Thyroid gland (tissue), 4 donors: ENCODE measurements around the gene C20orf144. TPM values are rescaled to one million over a fixed set of nuclear protein-coding genes. Genes with fewer than 3 reads are reported as not detected.

Source experiments
- DNase-seq, 2 donors: peaks; one replicate each; pipeline ENCODE4 v3.0.0-alpha.2; 2019
- H3K27ac ChIP-seq, 3 donors: fragments of 200-600 bp; sonication (generic); 1 replicate in 2 of 3; 2 replicates in 1 of 3; pipeline ENCODE4 v1.5.1; 2016 to 2019; ENCODE audit warnings: mild to moderate bottlenecking in 1 of 3, moderate library complexity in 1 of 3
- H3K27me3 ChIP-seq: fragments of 200-600 bp; sonication (generic); one replicate; pipeline ENCODE4 v1.5.1; 2019
- H3K36me3 ChIP-seq, 2 donors: fragments of 200-600 bp; sonication (generic); one replicate each; pipeline ENCODE4 v1.5.1; 2016 to 2019
- H3K4me1 ChIP-seq, 2 donors: fragments of 200-600 bp; sonication (generic); one replicate each; pipeline ENCODE4 v1.5.1; 2017 to 2019
- H3K4me3 ChIP-seq, 3 donors: fragments of 200-600 bp; sonication (generic); replicated peaks in 1 of 3; 1 replicate in 2 of 3; 2 replicates in 1 of 3; pipeline ENCODE4 v1.5.1; 2016; ENCODE audit warnings: mild to moderate bottlenecking in 1 of 3
- H3K9me3 ChIP-seq: fragments of 200-600 bp; sonication (generic); one replicate; pipeline ENCODE4 v1.5.1; 2017
- CTCF ChIP-seq, 6 experiments: fragments of 200-600 bp in 3 of 6; fragments of 450-650 bp in 3 of 6; sonication (generic) in 3 of 6; IDR thresholded peaks; one replicate each; pipeline ENCODE4 v1.5.1; 2016 to 2019; ENCODE audit warnings: antibody characterized with exemption in 6 of 6, mild to moderate bottlenecking in 2 of 6, inconsistent platforms in 1 of 6, moderate library complexity in 1 of 6
- POLR2A ChIP-seq, 2 donors: fragments of 450-650 bp; IDR thresholded peaks; one replicate each; pipeline ENCODE4 v1.6.1; 2017; ENCODE audit warnings: antibody characterized with exemption in 2 of 2, mild to moderate bottlenecking in 2 of 2, moderate library complexity in 1 of 2
- WGBS, 2 donors: methylation state at CpG; one replicate each; pipeline ENCODE4 v1.1.5; 2017; 5-methylcytosine and 5-hydroxymethylcytosine counted together
- intact Hi-C: fragments of 100-400 bp; cut with DNase I; formaldehyde crosslinking; loops from one replicate; pipeline ENCODE4 v1.15.1; 2023
- total RNA-seq, 4 donors: library from RNA; depleted of rRNA; stranded (reverse); fragments of >200 nt; gene quantifications; one replicate each; pipeline ENCODE4 v1.2.3, GENCODE V29; 2016

The C20orf144 gene
- total RNA-seq, 4 donors from 2014 or later, result 0.13 TPM; not detected in 3

- DNase-seq, result no peak
- H3K9me3 ChIP-seq, result no peaks in the 10 kb centered on the region
- 91 to 99% methylated on average over 3 of the region's 3 CpGs for WGBS, 2 donors
- H3K36me3 ChIP-seq, result peaks cover 14 to 23% of the 10 kb centered on the region in 2 donors
- TF ChIP-seq CTCF (IDR thresholded peaks at IDR 0.05) (no peak), POLR2A (IDR thresholded peaks at IDR 0.05) (no peak)
- intact Hi-C loops, result no loop called here
- no peaks in the 10 kb centered on the region for H3K27me3 ChIP-seq
- no peak overlapping the region for H3K4me3 ChIP-seq
- H3K27ac ChIP-seq, result no peak overlapping the region
- H3K4me1 ChIP-seq, result no peaks in the 10 kb centered on the region
These were observed 26.8 kb upstream of the C20orf144 start for GRCh38 chr20:33635341-33635740.

- Histone ChIP-seq H3K4me3 (no peak overlapping the region), H3K27me3 (no peaks in the 10 kb centered on the region), H3K9me3 (no peaks in the 10 kb centered on the region), H3K27ac (no peak overlapping the region), H3K4me1 (no peaks in the 10 kb centered on the region), H3K36me3 (peaks cover 16 to 33% of the 10 kb centered on the region in 2 donors)
- 89% methylated on average over 1 of the region's 1 CpG for WGBS, 2 donors
- TF ChIP-seq CTCF (IDR thresholded peaks at IDR 0.05) (no peak), POLR2A (IDR thresholded peaks at IDR 0.05) (no peak)
- DNase-seq, result no peak
- intact Hi-C loops, result no loop called here
These were observed 25.4 kb upstream of the C20orf144 start for GRCh38 chr20:33636776-33637175.

- Histone ChIP-seq H3K27me3 (no peaks in the 10 kb centered on the region), H3K4me3 (no peak overlapping the region), H3K4me1 (no peaks in the 10 kb centered on the region), H3K27ac (no peak overlapping the region), H3K9me3 (no peaks in the 10 kb centered on the region), H3K36me3 (peaks cover 32 to 46% of the 10 kb centered on the region in 2 donors)
- TF ChIP-seq POLR2A (IDR thresholded peaks at IDR 0.05), result no peak
- TF ChIP-seq CTCF (IDR thresholded peaks at IDR 0.05), result no peak
- intact Hi-C loops, result no loop called here
- DNase-seq, result no peak
- 87 to 92% methylated on average over 13 of the region's 13 CpGs for WGBS, 2 donors
These were observed 21.8 kb upstream of the C20orf144 start for GRCh38 chr20:33640287-33640686.

GRCh38 chr20:33644313-33645071, 17.6 kb upstream of the C20orf144 start:
- Histone ChIP-seq H3K27me3 (no peaks in the 10 kb centered on the region), H3K9me3 (no peaks in the 10 kb centered on the region), H3K4me3 (no peak overlapping the region), H3K36me3 (peaks cover 27 to 35% of the 10 kb centered on the region in 2 donors), H3K4me1 (peaks cover 11 to 23% of the 10 kb centered on the region in 2 donors), H3K27ac (no peak overlapping the region)
- TF ChIP-seq CTCF (IDR thresholded peaks at IDR 0.05), result no peak
- TF ChIP-seq POLR2A (IDR thresholded peaks at IDR 0.05), result no peak
- DNase-seq, result no peak
- 92 to 94% methylated on average over 8 to 28 of the region's 28 CpGs for WGBS, 2 donors
- intact Hi-C loops, result no loop called here

GRCh38 chr20:33645072-33645358, 17.1 kb upstream of the C20orf144 start:
- no peak for DNase-seq
- peaks cover 27 to 30% of the 10 kb centered on the region in 2 donors for H3K36me3 ChIP-seq
- no peaks in the 10 kb centered on the region for H3K27me3 ChIP-seq
- intact Hi-C loops, result no loop called here
- WGBS, 2 donors, result 77 to 78% methylated on average over 4 of the region's 4 CpGs
- H3K9me3 ChIP-seq, result no peaks in the 10 kb centered on the region
- TF ChIP-seq POLR2A (IDR thresholded peaks at IDR 0.05) (no peak), CTCF (IDR thresholded peaks at IDR 0.05) (no peak)
- H3K27ac ChIP-seq, result no peak overlapping the region
- H3K4me1 ChIP-seq, result peaks cover 11 to 28% of the 10 kb centered on the region in 2 donors
- H3K4me3 ChIP-seq, result no peak overlapping the region
